ENCODE results near the gene RWDD3.

The RWDD3 gene

DNA sequence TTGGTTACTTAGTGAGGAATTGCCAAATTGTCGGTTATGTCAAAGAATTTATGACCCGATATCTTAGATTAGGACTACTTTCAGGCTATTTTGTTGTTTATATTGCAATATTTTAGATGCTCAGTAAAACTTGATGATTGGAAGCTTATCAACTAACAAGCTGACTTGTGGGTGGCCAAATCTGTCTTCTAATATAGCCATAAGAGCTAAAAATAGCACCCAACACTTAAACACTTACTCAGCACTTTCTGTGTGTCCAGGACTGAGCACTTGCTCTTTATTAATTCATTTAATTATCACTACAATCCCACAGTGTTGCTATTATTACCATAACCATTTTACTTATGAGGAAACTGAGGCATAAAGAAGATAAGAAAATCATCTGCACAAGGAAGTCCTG, 50.4 kb downstream of the RWDD3 start:
- no peak for DNase-seq

DNA sequence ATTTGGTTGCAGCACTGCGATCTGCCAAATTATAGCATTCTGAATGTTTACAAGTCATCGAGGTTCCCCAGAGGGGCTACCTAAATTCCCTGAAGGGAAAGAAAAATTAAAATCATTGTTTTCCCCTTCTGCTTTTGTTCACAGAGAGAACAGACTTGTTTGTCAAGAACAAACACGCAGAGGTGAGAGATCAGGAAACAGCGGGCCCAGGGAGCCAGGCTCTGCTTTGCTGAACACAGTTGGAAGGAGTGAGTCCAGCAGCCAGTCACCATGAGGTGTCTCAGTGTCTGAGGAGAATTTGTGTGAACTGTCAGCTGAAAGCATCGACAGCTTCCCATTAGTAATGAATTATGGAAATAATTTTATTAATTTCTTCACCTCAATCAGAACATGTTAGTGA, 52.5 kb downstream of the RWDD3 start:
- DNase-seq: no peak

GRCh38 chr1:95287081-95287480, 53.1 kb downstream of the RWDD3 start:
- no peak for DNase-seq

GRCh38 chr1:95287825-95288224, 53.8 kb downstream of the RWDD3 start:
- DNase-seq: no peak

Measured in inflammatory macrophage (primary cell).